HepG2 (cell line): Measurements from ENCODE around the gene S100P. TPM values are rescaled to one million over a fixed set of nuclear protein-coding genes. Genes with fewer than 3 reads are reported as not detected.

Experiments used
- ATAC-seq: fragments of 200-7000 bp; cut with Tn5 transposase; 3 replicates; pipeline ENCODE4 v1.9.1; 2020; ENCODE audit warnings: mild to moderate bottlenecking, moderate library complexity
- BruUV-seq: library from RNA; stranded (reverse); fragments of 400-500 nt; replicated peaks from 2 replicates; lab custom pipeline; 2021; lab: Mats Ljungman, UMichigan
- CTCF ChIA-PET: fragments of 300-600 bp; formaldehyde crosslinking; extraction: SDS; loops from one replicate; lab custom pipeline; 2021; ENCODE audit warnings: low total read pairs, inconsistent platforms, low intra/inter-chr PET ratio; lab: Yijun Ruan, JAX
- POLR2A ChIA-PET: fragments of 350-600 bp; sonication (Branson Sonifier 250); formaldehyde crosslinking; loops from one replicate; lab custom pipeline; 2020; ENCODE audit warnings: antibody characterized with exemption, inconsistent platforms; lab: Yijun Ruan, JAX
- DNase-seq: peaks from one replicate; pipeline ENCODE4 v3.0.0-alpha.2; 2015; ENCODE audit warnings: low spot score
- FAIRE-seq: peaks from 3 replicates; lab custom pipeline; 2011; peaks lifted over from hg19 to GRCh38; lab: Jason Lieb, UNC
- H2AFZ ChIP-seq: one replicate; pipeline ENCODE4 v1.6.1; 2011; ENCODE audit warnings: low read length, inconsistent platforms
- H3K27ac ChIP-seq: fragments of 300-600 bp; 3 replicates; pipeline ENCODE4 v1.8.0; 2011; ENCODE audit warnings: mixed run types, mild to moderate bottlenecking, mixed read lengths, low read length, inconsistent platforms; ENCODE audit not compliant: insufficient read depth; ENCODE audit errors: extremely low read length
- H3K27me3 ChIP-seq, 2 experiments: fragments of 200-600 bp in 1 of 2; 2 replicates in 1 of 2; 3 replicates in 1 of 2; pipeline versions ENCODE4 v1.6.0 to v1.8.0; 2011; ENCODE audit warnings: low read length in 2 of 2, mild to moderate bottlenecking in 2 of 2, moderate library complexity in 2 of 2, inconsistent platforms in 1 of 2; ENCODE audit not compliant: insufficient read depth in 2 of 2, control insufficient read depth in 1 of 2
- H3K36me3 ChIP-seq, 2 experiments: fragments of 200-600 bp in 1 of 2; replicated peaks in 1 of 2; 2 replicates in 1 of 2; 3 replicates in 1 of 2; pipeline versions ENCODE4 v1.5.1 to v1.8.0; 2011; ENCODE audit warnings: low read length in 2 of 2, inconsistent platforms in 1 of 2; ENCODE audit not compliant: insufficient read depth in 2 of 2, control insufficient read depth in 1 of 2
- H3K4me1 ChIP-seq: 2 replicates; pipeline ENCODE4 v1.5.1; 2012; ENCODE audit warnings: low read length, inconsistent platforms; ENCODE audit not compliant: insufficient read depth
- H3K4me2 ChIP-seq: 2 replicates; pipeline ENCODE4 v1.6.0; 2011; ENCODE audit warnings: low read depth, low read length, inconsistent platforms
- H3K4me3 ChIP-seq, 3 experiments: fragments of 200-600 bp in 1 of 3; sonication (generic), shearing (Covaris generic) in 1 of 3; replicated peaks in 1 of 3; 2 replicates each; pipeline ENCODE4 v1.5.1; 2011 to 2016; ENCODE audit warnings: low read length in 3 of 3, inconsistent platforms in 2 of 3, low read depth in 2 of 3, mild to moderate bottlenecking in 2 of 3, control low read depth in 1 of 3, mixed read lengths in 1 of 3; ENCODE audit not compliant: insufficient read depth in 1 of 3
- H3K79me2 ChIP-seq: one replicate; pipeline ENCODE4 v1.6.1; 2011; ENCODE audit warnings: low read length, inconsistent platforms; ENCODE audit not compliant: insufficient read depth
- H3K9ac ChIP-seq: 2 replicates; pipeline ENCODE4 v1.6.0; 2011; ENCODE audit warnings: mild to moderate bottlenecking, low read depth, low read length, inconsistent platforms; ENCODE audit not compliant: insufficient read depth
- H3K9me3 ChIP-seq: 2 replicates; pipeline ENCODE4 v1.5.1; 2012; ENCODE audit warnings: mild to moderate bottlenecking, low read length
- H4K20me1 ChIP-seq: 2 replicates; pipeline ENCODE4 v1.6.0; 2011; ENCODE audit warnings: inconsistent platforms, mild to moderate bottlenecking, low read length, moderate library complexity; ENCODE audit not compliant: insufficient read depth
- CENPX ChIP-seq: sonication (generic); formaldehyde crosslinking; IDR thresholded peaks from 2 replicates; pipeline ENCODE4 v1.9.0; 2021; ENCODE audit warnings: mild to moderate bottlenecking, missing genetic modification reagents, moderate library complexity
- ELF3 ChIP-seq: IDR thresholded peaks from 2 replicates; pipeline ENCODE4 v1.6.1; 2016; ENCODE audit warnings: missing genetic modification reagents, missing compliant biosample characterization
- MEIS2 ChIP-seq: sonication (generic); formaldehyde crosslinking; IDR thresholded peaks from 2 replicates; pipeline ENCODE4 v1.9.0; 2021; ENCODE audit warnings: mild to moderate bottlenecking, missing genetic modification reagents
- SYNCRIP ChIP-seq: fragments of 200-400 bp; formaldehyde crosslinking; IDR thresholded peaks from 2 replicates; pipeline ENCODE4 v1.6.1; 2018; ENCODE audit warnings: mild to moderate bottlenecking, low read depth, low read length; ENCODE audit not compliant: insufficient read depth
- ZBTB42 ChIP-seq: sonication (generic); formaldehyde crosslinking; IDR thresholded peaks from 2 replicates; pipeline ENCODE4 v1.5.0; 2020; ENCODE audit warnings: mild to moderate bottlenecking, missing genetic modification reagents
- ZNF225 ChIP-seq: sonication (generic); formaldehyde crosslinking; IDR thresholded peaks from 2 replicates; pipeline ENCODE4 v1.4.0; 2020; ENCODE audit warnings: mild to moderate bottlenecking, missing genetic modification reagents
- ZNF619 ChIP-seq: sonication (generic); formaldehyde crosslinking; IDR thresholded peaks from 2 replicates; pipeline ENCODE4 v1.4.0; 2020; ENCODE audit warnings: mild to moderate bottlenecking, missing genetic modification reagents
- ZNF772 ChIP-seq: sonication (generic); formaldehyde crosslinking; IDR thresholded peaks from 2 replicates; pipeline ENCODE4 v1.5.0; 2020; ENCODE audit warnings: mild to moderate bottlenecking, missing genetic modification reagents
- WGBS: methylation state at CpG from one replicate; pipeline ENCODE4 v1.1.6; 2017; ENCODE audit warnings: low lambda C conversion rate; 5-methylcytosine and 5-hydroxymethylcytosine counted together
- in situ Hi-C: cut with HindIII; loops from 2 replicates; pipeline ENCODE4 v1.10.0; 2017; ENCODE audit warnings: low pct_unique_long_range_greater_than_20kb; ENCODE audit not compliant: extremely low pct_ligation_motif_present
- intact Hi-C: fragments of 100-400 bp; cut with micrococcal nuclease; formaldehyde crosslinking; loops from one replicate; pipeline ENCODE4 v1.10.0; 2022; ENCODE audit not compliant: unreplicated experiment
- polyA plus RNA-seq, 8 experiments: library from polyadenylated mRNA; depleted of rRNA in 3 of 8; stranded (reverse) in 7 of 8; unstranded in 1 of 8; fragments of >200 nt; fragmentation: Illumina TruSeq in 4 of 8; extraction: Trizol in 4 of 8; gene quantifications; 2 replicates each; pipeline versions ENCODE4 v1.2.1 to v1.2.3, GENCODE V29; 2011 to 2016; ENCODE audit warnings: low read depth in 4 of 8, missing spikeins in 1 of 8, mixed read lengths in 1 of 8; ENCODE audit not compliant: insufficient read depth in 1 of 8
- total RNA-seq, 5 experiments: library from RNA; depleted of rRNA; stranded (reverse); fragments of >200 nt; fragmentation: Illumina TruSeq; extraction: Trizol; gene quantifications; 2 replicates each; pipeline ENCODE4 v1.2.3, GENCODE V29; 2016; ENCODE audit warnings: low read depth in 1 of 5
- TF ChIP-seq, protein P1 (sequence below): sonication (generic); formaldehyde crosslinking; conservative IDR thresholded peaks from 2 replicates; pipeline ENCODE4 v1.8.0; 2022; ENCODE audit warnings: low read depth, missing genetic modification reagents
- TF ChIP-seq, protein P2 (sequence below): sonication (generic); formaldehyde crosslinking; IDR thresholded peaks from 2 replicates; pipeline ENCODE4 v1.5.1; 2020; ENCODE audit warnings: mild to moderate bottlenecking, missing genetic modification reagents, moderate library complexity

The S100P gene
- total and polyA plus RNA-seq, 2 of the 13 experiments (the other 11 are each of a cell fraction or from before 2014, with no cell fraction given): 278 to 1,649 TPM

DNA sequence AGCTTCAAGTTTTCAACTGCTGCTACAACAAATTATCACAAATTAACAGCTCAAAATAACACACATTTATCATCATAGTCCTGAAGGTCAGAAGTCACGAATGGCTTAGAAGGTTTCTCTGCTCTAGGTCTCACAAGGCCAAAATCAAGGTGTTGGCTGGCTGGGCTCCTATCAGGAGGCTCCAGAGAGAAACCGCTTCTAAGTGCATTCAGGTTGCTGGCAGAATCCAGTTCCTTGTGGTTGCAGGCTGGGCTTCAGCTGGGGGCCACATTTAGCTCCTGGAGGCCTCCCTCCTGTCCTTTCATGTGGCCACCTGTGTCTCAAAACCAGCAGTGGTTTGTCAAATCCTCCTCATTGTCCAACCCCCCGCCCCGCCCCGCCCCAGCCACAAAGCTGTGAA is 37.8 kb upstream of the S100P start:
- Histone ChIP-seq H3K79me2 (no peaks in the 10 kb centered on the region), H3K4me1 (no peaks in the 10 kb centered on the region)
- POLR2A ChIA-PET: interaction anchor here (0.7 to 1.0 kb wide), 2 partner anchors 18 to 20 kb away, joined by 3 to 5 read pairs; a partner anchor contains a TSS
- no TSS peak for BruUV-seq
- 49% methylated on average over 4 of the region's 5 CpGs for WGBS
- TF ChIP-seq, protein P1, sequence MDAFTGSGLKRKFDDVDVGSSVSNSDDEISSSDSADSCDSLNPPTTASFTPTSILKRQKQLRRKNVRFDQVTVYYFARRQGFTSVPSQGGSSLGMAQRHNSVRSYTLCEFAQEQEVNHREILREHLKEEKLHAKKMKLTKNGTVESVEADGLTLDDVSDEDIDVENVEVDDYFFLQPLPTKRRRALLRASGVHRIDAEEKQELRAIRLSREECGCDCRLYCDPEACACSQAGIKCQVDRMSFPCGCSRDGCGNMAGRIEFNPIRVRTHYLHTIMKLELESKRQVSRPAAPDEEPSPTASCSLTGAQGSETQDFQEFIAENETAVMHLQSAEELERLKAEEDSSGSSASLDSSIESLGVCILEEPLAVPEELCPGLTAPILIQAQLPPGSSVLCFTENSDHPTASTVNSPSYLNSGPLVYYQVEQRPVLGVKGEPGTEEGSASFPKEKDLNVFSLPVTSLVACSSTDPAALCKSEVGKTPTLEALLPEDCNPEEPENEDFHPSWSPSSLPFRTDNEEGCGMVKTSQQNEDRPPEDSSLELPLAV: no peak
- TF ChIP-seq ZNF772: no peak
- TF ChIP-seq, all 625 proteins: peak for 0
- Histone ChIP-seq H3K36me3 (no peaks in the 10 kb centered on the region), H3K27ac (no peak overlapping the region), H3K9ac (no peak overlapping the region), H2AFZ (no peak overlapping the region), H3K4me3 (no peak overlapping the region), H3K9me3 (no peaks in the 10 kb centered on the region), H3K27me3 (no peaks in the 10 kb centered on the region), H4K20me1 (no peaks in the 10 kb centered on the region), H3K4me2 (no peak overlapping the region)
- FAIRE-seq (no peak), ATAC-seq (no peak), DNase-seq (no peak)
- in situ Hi-C loops: no loop called here
- intact Hi-C loops: no loop called here
- CTCF ChIA-PET: no interaction called here

DNA sequence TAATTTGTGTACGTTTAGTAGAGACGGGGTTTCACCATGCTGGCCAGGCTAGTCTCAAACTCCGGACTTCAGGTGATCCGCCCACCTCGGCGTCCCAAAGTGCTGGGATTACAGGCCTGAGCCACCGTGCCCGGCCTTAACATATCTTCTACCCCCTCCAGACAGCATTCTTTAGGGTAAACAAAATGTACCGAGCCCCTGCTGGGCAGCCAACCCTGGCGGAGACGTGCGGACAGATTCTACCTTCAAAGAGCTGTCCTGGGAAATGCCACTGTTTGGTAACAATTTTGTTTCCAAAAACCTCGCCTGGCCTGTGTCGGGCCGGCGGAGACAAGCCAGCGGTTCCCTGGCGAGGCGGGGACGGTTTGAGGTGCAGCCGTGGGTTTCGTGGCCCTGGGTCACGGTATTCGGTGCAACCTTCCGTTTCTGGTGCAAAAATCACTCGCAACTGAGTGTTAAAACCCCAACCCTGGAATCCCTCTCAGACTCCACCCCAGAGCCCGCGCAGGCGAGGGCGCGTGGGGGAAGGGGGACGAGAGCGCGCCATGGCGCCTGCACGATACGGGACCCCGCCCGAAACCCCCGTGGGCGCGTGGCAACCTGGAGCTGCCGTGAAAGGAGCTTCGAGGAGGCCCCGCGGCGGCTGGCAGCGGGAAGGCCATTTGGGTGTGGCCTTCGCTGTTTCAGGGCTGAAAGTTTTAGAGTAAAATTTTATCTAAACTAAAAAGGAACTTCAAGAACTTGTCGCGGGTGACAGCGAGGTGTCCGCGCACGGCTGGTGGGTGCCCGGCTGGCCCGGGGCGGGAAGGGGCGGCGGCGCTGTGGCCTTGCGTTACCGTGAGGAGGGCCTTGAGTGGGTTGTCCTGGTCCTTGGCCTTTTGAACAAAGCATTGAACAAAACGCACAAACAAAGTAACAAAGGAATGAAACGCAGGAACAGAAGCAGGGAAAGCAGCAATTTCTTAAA is 36.2 kb upstream of the S100P start:
- CTCF ChIA-PET: no interaction called here
- POLR2A ChIA-PET: interaction anchor here (1.2 kb wide), 1 partner anchor 15 kb away, joined by 3 read pairs; no protein-coding TSS in a partner anchor
- Histone ChIP-seq H3K4me2 (no peak overlapping the region), H3K4me1 (no peaks in the 10 kb centered on the region), H3K36me3 (no peaks in the 10 kb centered on the region), H3K79me2 (no peaks in the 10 kb centered on the region), H3K27ac (no peak overlapping the region), H3K4me3 (no peak overlapping the region), H4K20me1 (no peaks in the 10 kb centered on the region), H3K9ac (no peak overlapping the region), H3K27me3 (no peaks in the 10 kb centered on the region), H2AFZ (no peak overlapping the region), H3K9me3 (no peaks in the 10 kb centered on the region)
- FAIRE-seq: no peak
- intact Hi-C loops: no loop called here
- WGBS: 73% methylated on average over 65 of the region's 65 CpGs
- no peak for DNase-seq
- in situ Hi-C loops: no loop called here
- ATAC-seq: no peak
- BruUV-seq: no TSS peak
- TF ChIP-seq, protein P2, sequence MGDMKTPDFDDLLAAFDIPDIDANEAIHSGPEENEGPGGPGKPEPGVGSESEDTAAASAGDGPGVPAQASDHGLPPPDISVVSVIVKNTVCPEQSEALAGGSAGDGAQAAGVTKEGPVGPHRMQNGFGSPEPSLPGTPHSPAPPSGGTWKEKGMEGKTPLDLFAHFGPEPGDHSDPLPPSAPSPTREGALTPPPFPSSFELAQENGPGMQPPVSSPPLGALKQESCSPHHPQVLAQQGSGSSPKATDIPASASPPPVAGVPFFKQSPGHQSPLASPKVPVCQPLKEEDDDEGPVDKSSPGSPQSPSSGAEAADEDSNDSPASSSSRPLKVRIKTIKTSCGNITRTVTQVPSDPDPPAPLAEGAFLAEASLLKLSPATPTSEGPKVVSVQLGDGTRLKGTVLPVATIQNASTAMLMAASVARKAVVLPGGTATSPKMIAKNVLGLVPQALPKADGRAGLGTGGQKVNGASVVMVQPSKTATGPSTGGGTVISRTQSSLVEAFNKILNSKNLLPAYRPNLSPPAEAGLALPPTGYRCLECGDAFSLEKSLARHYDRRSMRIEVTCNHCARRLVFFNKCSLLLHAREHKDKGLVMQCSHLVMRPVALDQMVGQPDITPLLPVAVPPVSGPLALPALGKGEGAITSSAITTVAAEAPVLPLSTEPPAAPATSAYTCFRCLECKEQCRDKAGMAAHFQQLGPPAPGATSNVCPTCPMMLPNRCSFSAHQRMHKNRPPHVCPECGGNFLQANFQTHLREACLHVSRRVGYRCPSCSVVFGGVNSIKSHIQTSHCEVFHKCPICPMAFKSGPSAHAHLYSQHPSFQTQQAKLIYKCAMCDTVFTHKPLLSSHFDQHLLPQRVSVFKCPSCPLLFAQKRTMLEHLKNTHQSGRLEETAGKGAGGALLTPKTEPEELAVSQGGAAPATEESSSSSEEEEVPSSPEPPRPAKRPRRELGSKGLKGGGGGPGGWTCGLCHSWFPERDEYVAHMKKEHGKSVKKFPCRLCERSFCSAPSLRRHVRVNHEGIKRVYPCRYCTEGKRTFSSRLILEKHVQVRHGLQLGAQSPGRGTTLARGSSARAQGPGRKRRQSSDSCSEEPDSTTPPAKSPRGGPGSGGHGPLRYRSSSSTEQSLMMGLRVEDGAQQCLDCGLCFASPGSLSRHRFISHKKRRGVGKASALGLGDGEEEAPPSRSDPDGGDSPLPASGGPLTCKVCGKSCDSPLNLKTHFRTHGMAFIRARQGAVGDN (CRISPR knock-in tag): no peak
- TF ChIP-seq ELF3 (CRISPR knock-in tag) (no peak), MEIS2 (CRISPR knock-in tag) (no peak), ZBTB42 (no peak), CENPX (CRISPR knock-in tag) (no peak), ZNF225 (CRISPR knock-in tag) (no peak), ZNF619 (no peak), SYNCRIP (no peak)
